Gastroesophageal sphincter (tissue), 3 donors: Measurements from ENCODE around the gene MINDY4.

Experiments
- EP300 ChIP-seq: sonication (generic); formaldehyde crosslinking; IDR thresholded peaks from one replicate; pipeline ENCODE4 v1.6.1; 2017; ENCODE audit warnings: antibody characterized with exemption, mild to moderate bottlenecking
- POLR2A ChIP-seq, 2 donors: fragments of 450-650 bp; IDR thresholded peaks; one replicate each; pipeline ENCODE4 v1.6.1; 2017; ENCODE audit warnings: antibody characterized with exemption in 2 of 2, mild to moderate bottlenecking in 2 of 2, moderate library complexity in 1 of 2
- TF ChIP-seq, protein P1 (sequence below), 4 experiments: fragments of 200-600 bp in 2 of 4; fragments of 450-650 bp in 2 of 4; sonication (generic) in 1 of 4; IDR thresholded peaks; one replicate each; pipeline ENCODE4 v1.5.1; 2017 to 2019; ENCODE audit warnings: antibody characterized with exemption in 4 of 4, mild to moderate bottlenecking in 2 of 4, moderate library complexity in 2 of 4

GRCh38 chr7:30893357-30893756 lies 122.1 kb downstream of the MINDY4 start:
- TF ChIP-seq POLR2A (IDR thresholded peaks at IDR 0.05) (no peak), EP300 (no peak)
- TF ChIP-seq, protein P1, sequence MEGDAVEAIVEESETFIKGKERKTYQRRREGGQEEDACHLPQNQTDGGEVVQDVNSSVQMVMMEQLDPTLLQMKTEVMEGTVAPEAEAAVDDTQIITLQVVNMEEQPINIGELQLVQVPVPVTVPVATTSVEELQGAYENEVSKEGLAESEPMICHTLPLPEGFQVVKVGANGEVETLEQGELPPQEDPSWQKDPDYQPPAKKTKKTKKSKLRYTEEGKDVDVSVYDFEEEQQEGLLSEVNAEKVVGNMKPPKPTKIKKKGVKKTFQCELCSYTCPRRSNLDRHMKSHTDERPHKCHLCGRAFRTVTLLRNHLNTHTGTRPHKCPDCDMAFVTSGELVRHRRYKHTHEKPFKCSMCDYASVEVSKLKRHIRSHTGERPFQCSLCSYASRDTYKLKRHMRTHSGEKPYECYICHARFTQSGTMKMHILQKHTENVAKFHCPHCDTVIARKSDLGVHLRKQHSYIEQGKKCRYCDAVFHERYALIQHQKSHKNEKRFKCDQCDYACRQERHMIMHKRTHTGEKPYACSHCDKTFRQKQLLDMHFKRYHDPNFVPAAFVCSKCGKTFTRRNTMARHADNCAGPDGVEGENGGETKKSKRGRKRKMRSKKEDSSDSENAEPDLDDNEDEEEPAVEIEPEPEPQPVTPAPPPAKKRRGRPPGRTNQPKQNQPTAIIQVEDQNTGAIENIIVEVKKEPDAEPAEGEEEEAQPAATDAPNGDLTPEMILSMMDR (IDR thresholded peaks at IDR 0.05): no peak
